Activated CD4-positive, alpha-beta T cell treated with anti-CD3 and anti-CD28 coated beads, Interleukin-2, amount 10 ng/mL, durations not matched to agents 7 days and 5 days (primary cell): ENCODE data around the gene LY6G6F. TPM values are rescaled to one million over a fixed set of nuclear protein-coding genes. Genes with fewer than 3 reads are reported as not detected.

ENCODE experiments used
- CTCF ChIA-PET: fragments of 350-600 bp; sonication (Branson Sonifier 250); formaldehyde crosslinking; loops from one replicate; lab custom pipeline; 2021; ENCODE audit warnings: antibody characterized with exemption; lab: Charles Lee
- POLR2A ChIA-PET: fragments of 350-600 bp; sonication (Branson Sonifier 250); formaldehyde crosslinking; loops from one replicate; lab custom pipeline; 2021; ENCODE audit warnings: antibody characterized with exemption; lab: Charles Lee
- DNase-seq: peaks from one replicate; pipeline ENCODE4 v3.0.0-alpha.2; 2020
- H3K27ac Mint-ChIP-seq: one replicate; pipeline ENCODE4 v1.8.0; 2021; ENCODE audit warnings: mild to moderate bottlenecking, moderate library complexity, mixed read lengths
- H3K27me3 Mint-ChIP-seq: one replicate; pipeline ENCODE4 v1.8.0; 2021; ENCODE audit warnings: mixed read lengths
- H3K36me3 Mint-ChIP-seq: one replicate; pipeline ENCODE4 v1.8.0; 2021; ENCODE audit warnings: low read depth, mixed read lengths
- H3K4me1 Mint-ChIP-seq: one replicate; pipeline ENCODE4 v1.8.0; 2021; ENCODE audit warnings: mixed read lengths
- H3K4me3 Mint-ChIP-seq: one replicate; pipeline ENCODE4 v1.8.0; 2021; ENCODE audit warnings: mild to moderate bottlenecking, moderate library complexity, mixed read lengths
- H3K9me3 Mint-ChIP-seq: one replicate; pipeline ENCODE4 v1.8.0; 2021; ENCODE audit warnings: mixed read lengths
- microRNA-seq: library from miRNA; unstranded; fragments of <30 nt; microRNA quantifications from one replicate; pipeline ENCODE4 v1.2.0, GENCODE V29; 2021; ENCODE audit warnings: borderline microRNAs expressed, borderline replicate concordance
- total RNA-seq, 2 experiments: library from RNA; stranded (reverse); gene quantifications; one replicate each; pipeline ENCODE4 v1.2.3, GENCODE V29; 2021

The LY6G6F gene
- total RNA-seq, 2 experiments from 2014 or later, result not detected

DNA sequence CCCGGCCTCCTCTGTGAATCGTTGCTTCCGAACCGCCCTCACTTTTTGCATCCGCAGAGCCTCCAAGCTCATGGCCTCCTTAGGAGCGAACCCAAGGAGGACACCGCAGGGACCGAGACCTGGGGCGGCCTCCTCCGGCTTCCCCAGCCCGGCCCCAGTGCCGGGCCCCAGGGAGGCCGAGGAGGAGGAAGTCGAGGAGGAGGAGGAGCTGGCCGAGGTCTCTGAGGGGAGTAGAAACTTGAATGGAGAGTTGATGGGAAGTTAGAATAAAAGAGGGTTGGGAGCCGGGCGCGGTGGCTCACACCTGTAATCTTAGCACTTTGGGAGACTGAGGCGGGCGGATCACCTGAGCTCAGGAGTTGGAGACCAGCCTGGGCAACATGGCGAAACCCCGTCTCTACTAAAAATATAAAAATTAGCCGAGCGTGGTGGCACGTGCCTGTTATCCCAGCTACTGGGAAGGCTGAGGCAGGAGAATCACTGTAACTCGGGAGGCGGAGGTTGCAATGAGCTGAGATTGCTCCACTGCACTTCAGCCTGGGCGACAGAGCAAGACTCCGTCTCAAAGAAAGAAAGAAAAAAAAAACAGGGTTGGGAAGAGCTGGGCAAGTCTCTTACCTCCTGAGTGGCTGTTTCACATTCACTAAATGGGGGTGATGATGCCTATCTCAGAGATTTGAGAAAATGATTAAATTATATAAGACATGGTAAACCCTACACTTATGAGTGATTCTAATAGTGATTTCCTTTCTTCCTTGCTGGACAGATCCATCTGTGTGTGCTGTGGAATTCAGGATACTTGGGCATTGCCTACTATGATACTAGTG lies 33.9 kb downstream of the LY6G6F start:
- Mint-ChIP-seq H3K27ac (peak overlapping the region; percentile 96), H3K4me3 (peak overlapping the region; percentile 88), H3K27me3 (no peaks in the 10 kb centered on the region), H3K4me1 (peaks cover 61% of the 10 kb centered on the region), H3K9me3 (no peaks in the 10 kb centered on the region), H3K36me3 (peaks cover 34% of the 10 kb centered on the region)
- ChIA-PET POLR2A (interaction anchor here (1.1 kb wide), 1 partner anchor 11 kb away, joined by 3 read pairs; the partner anchor contains the start of gene DDAH2), CTCF (interaction anchor here (0.6 to 4.4 kb wide), 13 partner anchors 11 to 111 kb away, joined by 3 to 26 read pairs (median 3); partner anchors contain the start of genes C6orf47, DDAH2, LY6G6D and VARS1)
- no peak for DNase-seq

DNA sequence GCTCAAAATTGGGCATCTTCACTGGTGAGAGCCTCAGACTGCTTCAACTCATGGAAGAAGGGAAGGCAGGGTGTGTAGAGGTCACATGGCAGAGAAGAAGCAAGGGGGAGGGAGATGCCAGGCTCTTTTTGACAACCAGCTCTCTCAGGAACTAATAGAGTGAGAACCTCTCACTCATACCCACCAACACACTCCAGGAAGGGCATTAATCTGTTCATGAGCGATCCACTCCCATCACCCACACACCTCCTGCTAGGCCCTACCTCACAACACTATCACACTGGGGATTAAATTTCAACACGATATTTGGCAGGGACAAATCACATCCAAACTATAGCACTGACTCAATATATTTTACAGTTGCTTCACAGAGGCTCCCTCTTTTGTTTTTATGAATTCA lies 35.1 kb downstream of the LY6G6F start:
- ChIA-PET CTCF (interaction anchor here (4.4 kb wide), 1 partner anchor 89 kb away, joined by 14 read pairs; no protein-coding TSS in a partner anchor), POLR2A (no interaction called here)
- no peaks in the 10 kb centered on the region for H3K27me3 Mint-ChIP-seq
- H3K9me3 Mint-ChIP-seq, result no peaks in the 10 kb centered on the region
- peaks cover 58% of the 10 kb centered on the region for H3K4me1 Mint-ChIP-seq
- peak overlapping the region; percentile 6 for H3K27ac Mint-ChIP-seq
- H3K4me3 Mint-ChIP-seq, result peak overlapping the region; percentile 2
- peaks cover 34% of the 10 kb centered on the region for H3K36me3 Mint-ChIP-seq
- DNase-seq, result no peak

DNA sequence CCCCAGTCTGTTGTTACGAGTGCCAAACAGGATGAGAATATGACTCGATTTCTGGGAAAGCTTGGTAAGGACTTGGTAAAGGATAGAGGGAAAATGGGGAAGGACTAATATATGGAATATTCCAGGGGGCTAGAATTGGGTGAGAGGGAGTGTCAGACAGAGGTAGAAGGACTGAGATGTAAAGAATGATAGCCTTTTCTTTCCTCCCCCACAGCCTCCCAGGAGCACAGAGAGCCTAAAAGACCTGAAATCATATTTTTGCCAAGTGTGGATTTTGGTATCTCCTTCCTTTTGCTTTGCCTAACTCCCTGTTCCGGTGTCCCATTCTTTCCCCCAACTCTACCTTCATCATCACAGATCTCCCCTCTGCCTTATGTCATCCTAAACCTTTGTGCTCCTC lies 36.2 kb downstream of the LY6G6F start:
- peaks cover 47% of the 10 kb centered on the region for H3K4me1 Mint-ChIP-seq
- no peaks in the 10 kb centered on the region for H3K27me3 Mint-ChIP-seq
- no peak overlapping the region for H3K27ac Mint-ChIP-seq
- ChIA-PET POLR2A (no interaction called here), CTCF (no interaction called here)
- peaks cover 40% of the 10 kb centered on the region for H3K36me3 Mint-ChIP-seq
- no peak for DNase-seq
- H3K4me3 Mint-ChIP-seq, result no peak overlapping the region
- H3K9me3 Mint-ChIP-seq, result no peaks in the 10 kb centered on the region

DNA sequence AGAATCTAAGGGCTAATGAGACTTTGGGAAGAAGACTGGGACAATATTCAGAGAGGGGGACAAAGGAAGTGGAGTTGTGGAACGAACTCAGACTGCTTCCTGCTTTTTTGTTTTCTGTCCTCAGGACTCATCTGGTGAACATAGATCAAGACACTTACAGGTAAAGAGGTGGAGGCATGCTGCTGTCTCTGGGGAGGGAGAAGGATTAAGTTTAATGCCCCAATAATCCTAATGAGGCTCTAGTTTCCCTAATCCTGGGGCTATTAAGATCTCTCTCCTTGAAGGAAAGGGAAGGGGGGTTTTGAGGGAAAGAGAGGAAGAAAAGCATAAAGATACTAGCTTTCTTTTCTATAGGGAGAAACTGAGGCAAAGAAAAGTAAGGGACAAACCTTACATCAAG lies 37.8 kb downstream of the LY6G6F start:
- H3K4me3 Mint-ChIP-seq, result no peak overlapping the region
- POLR2A ChIA-PET, result no interaction called here
- peaks cover 32% of the 10 kb centered on the region for H3K4me1 Mint-ChIP-seq
- DNase-seq, result no peak
- no peak overlapping the region for H3K27ac Mint-ChIP-seq
- H3K36me3 Mint-ChIP-seq, result peaks cover 42% of the 10 kb centered on the region
- CTCF ChIA-PET, result interaction anchor here (1.8 kb wide), 1 partner anchor 16 kb away, joined by 4 read pairs; no protein-coding TSS in a partner anchor
- no peaks in the 10 kb centered on the region for H3K9me3 Mint-ChIP-seq
- H3K27me3 Mint-ChIP-seq, result no peaks in the 10 kb centered on the region

DNA sequence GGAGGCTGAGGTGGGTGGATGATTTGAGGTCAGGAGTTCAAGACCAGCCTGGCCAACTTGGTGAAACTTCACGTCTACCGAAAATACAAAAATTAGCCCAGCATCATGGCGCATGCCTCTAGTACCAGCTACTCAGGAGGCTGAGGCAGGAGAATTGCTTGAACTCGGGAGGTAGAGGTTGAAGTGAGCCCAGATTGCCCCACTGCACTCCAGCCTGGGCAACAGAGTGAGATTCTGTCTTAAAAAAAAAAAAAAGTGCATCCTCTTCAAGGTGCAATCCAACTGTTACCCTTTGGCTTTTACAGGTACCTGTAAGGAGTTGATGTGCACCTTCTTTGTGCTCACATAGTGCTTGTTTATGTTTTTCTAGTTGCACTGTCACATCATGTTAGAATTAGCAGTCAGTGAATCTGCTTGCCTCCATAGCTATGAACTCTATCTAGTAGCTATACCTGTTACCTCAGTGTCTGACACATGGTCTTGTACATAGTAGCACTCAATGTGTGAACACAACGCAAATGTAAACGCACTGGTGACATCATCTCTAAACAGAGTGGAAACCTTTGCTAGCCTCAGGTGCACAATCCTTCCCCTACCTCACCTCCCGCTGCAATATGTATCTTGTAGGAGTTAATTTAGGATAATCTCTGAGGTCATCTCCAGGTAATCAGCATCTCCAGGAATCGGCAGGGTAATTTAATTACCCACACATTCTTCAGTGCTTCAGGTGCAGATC lies 42.8 kb downstream of the LY6G6F start:
- DNase-seq, result no peak
- POLR2A ChIA-PET, result no interaction called here
- peaks cover 6% of the 10 kb centered on the region for H3K4me1 Mint-ChIP-seq
- no peak overlapping the region for H3K27ac Mint-ChIP-seq
- peaks cover 17% of the 10 kb centered on the region for H3K36me3 Mint-ChIP-seq
- no peak overlapping the region for H3K4me3 Mint-ChIP-seq
- no peaks in the 10 kb centered on the region for H3K9me3 Mint-ChIP-seq
- CTCF ChIA-PET, result interaction anchor here (0.6 to 2.3 kb wide), 3 partner anchors 12 to 174 kb away, joined by 3 to 8 read pairs (median 6); no protein-coding TSS in a partner anchor
- no peaks in the 10 kb centered on the region for H3K27me3 Mint-ChIP-seq

DNA sequence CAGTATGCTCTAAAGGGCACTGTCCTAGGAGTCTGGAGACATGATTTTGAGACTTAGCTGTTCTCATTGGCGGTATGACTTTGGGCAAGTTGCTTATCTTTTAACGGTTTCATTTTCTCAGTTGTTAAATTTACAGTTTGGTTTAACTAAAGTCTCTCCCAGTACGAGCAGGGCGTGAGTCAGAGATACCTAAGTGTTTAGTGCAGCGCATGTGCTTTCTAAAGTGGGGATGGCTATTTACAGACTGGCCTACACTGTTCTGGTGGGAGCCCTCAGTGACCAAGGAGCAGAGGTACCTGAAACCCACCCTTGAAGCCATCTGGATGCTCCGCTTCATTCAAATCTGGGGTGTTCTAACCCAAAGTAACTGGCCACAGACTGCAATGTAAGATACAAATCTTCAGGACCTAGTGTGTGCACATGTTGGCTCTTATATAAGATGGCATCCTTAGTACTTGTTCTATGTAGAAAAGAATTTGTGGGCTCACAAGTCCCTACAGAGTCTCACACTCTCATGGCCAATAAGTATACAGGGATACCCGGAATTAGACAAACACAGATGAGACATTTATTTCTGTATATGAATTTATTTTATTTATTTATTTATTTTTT lies 43.9 kb downstream of the LY6G6F start:
- POLR2A ChIA-PET, result no interaction called here

DNA sequence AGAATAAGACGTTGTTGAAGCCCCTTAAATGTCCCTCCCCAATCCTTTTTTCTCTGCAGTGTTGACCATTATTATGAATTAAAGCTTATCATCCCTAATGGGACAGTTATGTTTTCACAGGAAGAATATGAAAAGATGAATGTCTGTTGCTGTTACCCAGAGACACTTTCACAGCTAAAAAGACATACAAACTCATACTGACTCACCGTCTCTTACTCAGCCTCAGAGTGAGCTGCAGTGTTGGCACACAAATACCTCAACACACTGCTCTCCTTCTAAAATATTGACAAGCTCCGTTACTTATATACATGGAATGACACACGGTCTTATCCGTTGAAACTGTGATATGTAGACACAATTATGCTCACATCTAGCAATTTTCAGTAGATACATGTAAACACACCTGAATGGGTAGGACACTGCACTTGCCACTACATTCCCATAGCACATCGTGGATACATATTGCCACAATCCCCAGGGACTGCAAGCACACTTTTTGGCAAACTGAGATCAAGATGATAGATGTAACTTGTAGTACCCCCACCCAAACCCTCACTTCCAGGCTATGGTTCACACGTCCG lies 46.2 kb downstream of the LY6G6F start:
- POLR2A ChIA-PET, result interaction anchor here (0.6 kb wide), 1 partner anchor 75 kb away, joined by 4 read pairs; no protein-coding TSS in a partner anchor
- Mint-ChIP-seq H3K4me3 (no peak overlapping the region), H3K4me1 (no peaks in the 10 kb centered on the region), H3K27ac (no peak overlapping the region), H3K9me3 (no peaks in the 10 kb centered on the region), H3K27me3 (no peaks in the 10 kb centered on the region), H3K36me3 (peaks cover 5% of the 10 kb centered on the region)
- no peak for DNase-seq
- CTCF ChIA-PET, result interaction anchor here (0.5 to 1.8 kb wide), 5 partner anchors 18 to 78 kb away, joined by 3 to 10 read pairs (median 4); no protein-coding TSS in a partner anchor

More for the DNA sequence above, 43.9 kb downstream of the LY6G6F start:
- no peaks in the 10 kb centered on the region for H3K9me3 Mint-ChIP-seq
- no peak overlapping the region for H3K27ac Mint-ChIP-seq
- peaks cover 11% of the 10 kb centered on the region for H3K36me3 Mint-ChIP-seq
- no peak for DNase-seq
- no peak overlapping the region for H3K4me3 Mint-ChIP-seq
- no peaks in the 10 kb centered on the region for H3K4me1 Mint-ChIP-seq
- CTCF ChIA-PET, result interaction anchor here (0.6 to 2.3 kb wide), 4 partner anchors 13 to 476 kb away, joined by 3 to 8 read pairs (median 4); no protein-coding TSS in a partner anchor
- no peaks in the 10 kb centered on the region for H3K27me3 Mint-ChIP-seq

DNA sequence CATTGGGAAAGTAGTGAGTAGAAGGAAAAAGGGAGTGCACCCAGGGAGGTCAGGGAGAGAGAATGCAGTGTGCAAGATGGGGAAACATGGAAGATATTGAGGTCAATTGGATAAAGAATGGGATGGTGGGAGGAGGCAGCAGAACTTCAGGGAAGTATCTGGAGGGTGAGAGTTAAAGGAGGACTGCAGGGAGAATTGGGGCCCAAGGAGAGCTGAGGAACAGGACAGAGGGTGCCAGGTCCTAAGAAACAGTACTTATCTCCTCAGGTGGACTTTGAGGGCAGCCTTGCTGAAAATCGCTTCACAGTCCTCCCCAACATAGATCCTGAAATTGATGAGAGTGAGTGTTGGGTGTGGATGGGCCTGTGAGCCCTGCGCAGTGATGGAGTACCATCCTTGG lies 51.6 kb downstream of the LY6G6F start:
- Mint-ChIP-seq H3K27me3 (no peaks in the 10 kb centered on the region), H3K4me1 (peaks cover 8% of the 10 kb centered on the region), H3K4me3 (no peak overlapping the region), H3K36me3 (peaks cover 14% of the 10 kb centered on the region), H3K27ac (no peak overlapping the region), H3K9me3 (no peaks in the 10 kb centered on the region)
- POLR2A ChIA-PET, result no interaction called here
- no peak for DNase-seq
- CTCF ChIA-PET, result interaction anchor here (5.1 kb wide), 1 partner anchor 11 kb away, joined by 30 read pairs; no protein-coding TSS in a partner anchor

Small RNA genes within 50 kb of the gene (microRNA-seq; reads per million reads assigned to microRNA genes)
- gene MIR4646, result not detected

Other genes with a start within 250 kb of the LY6G6F start
- gene MICB, start 208.7 kb upstream of the LY6G6F start, total RNA-seq, result 10 to 100 TPM; 54.2 to 55.7 TPM
- gene MCCD1, start 177.9 kb upstream of the LY6G6F start, total RNA-seq, result not detected
- 100 to 1,000 TPM; 420 to 442 TPM for gene DDX39B, start 164.9 kb upstream of the LY6G6F start, total RNA-seq
- 1 to 10 TPM; 3.6 to 3.7 TPM for gene ATP6V1G2, start 160.3 kb upstream of the LY6G6F start, total RNA-seq
- 10 to 100 TPM; 15.8 to 16.0 TPM for gene NFKBIL1, start 159.3 kb upstream of the LY6G6F start, total RNA-seq
- gene LTA, start 134.6 kb upstream of the LY6G6F start, total RNA-seq, result 10 to 100 TPM; 20.9 to 27.0 TPM
- 10 to 100 TPM; 46.5 to 47.1 TPM for gene TNF, start 131.3 kb upstream of the LY6G6F start, total RNA-seq
- 100 to 1,000 TPM; 585 to 747 TPM for gene LTB, start 124.4 kb upstream of the LY6G6F start, total RNA-seq
- 10 to 100 TPM; 33.3 to 36.8 TPM for gene LST1, start 120.6 kb upstream of the LY6G6F start, total RNA-seq
- 10 to 100 TPM; 20.0 to 23.8 TPM for gene NCR3, start 113.9 kb upstream of the LY6G6F start, total RNA-seq
- 10 to 100 TPM; 48.0 to 54.2 TPM for gene AIF1, start 91.6 kb upstream of the LY6G6F start, total RNA-seq
- 100 to 1,000 TPM; 240 to 246 TPM for gene PRRC2A, start 86.2 kb upstream of the LY6G6F start, total RNA-seq
- 100 to 1,000 TPM; 268 to 286 TPM for gene BAG6, start 54.2 kb upstream of the LY6G6F start, total RNA-seq
- 1 to 10 TPM; 3.9 to 4.5 TPM for gene APOM, start 51.0 kb upstream of the LY6G6F start, total RNA-seq
- gene C6orf47, start 46.1 kb upstream of the LY6G6F start, total RNA-seq, result 10 to 100 TPM; 20.2 to 20.9 TPM
- 10 to 100 TPM; 34.4 to 42.9 TPM for gene GPANK1, start 41.9 kb upstream of the LY6G6F start, total RNA-seq
- 100 to 1,000 TPM; 218 to 273 TPM for gene CSNK2B, start 40.8 kb upstream of the LY6G6F start, total RNA-seq
- gene LY6G5B, start 36.9 kb upstream of the LY6G6F start, total RNA-seq, result 10 to 100 TPM; 26.0 to 27.4 TPM
- 1 to 10 TPM; 1.7 to 2.1 TPM for gene LY6G5C, start 25.8 kb upstream of the LY6G6F start, total RNA-seq
- gene ABHD16A, start 3.5 kb upstream of the LY6G6F start, total RNA-seq, result 10 to 100 TPM; 47.2 to 54.1 TPM
- not detected for gene LY6G6D, start 8.5 kb downstream of the LY6G6F start, total RNA-seq
- gene LY6G6C, start 14.9 kb downstream of the LY6G6F start, total RNA-seq, result not detected
- under 1 TPM; 0.15 to 0.19 TPM for gene MPIG6B, start 16.5 kb downstream of the LY6G6F start, total RNA-seq
- gene DDAH2, start 22.4 kb downstream of the LY6G6F start, total RNA-seq, result 10 to 100 TPM; 13.3 to 15.4 TPM
- 100 to 1,000 TPM; 525 to 561 TPM for gene CLIC1, start 29.7 kb downstream of the LY6G6F start, total RNA-seq
- gene MSH5, start 33.1 kb downstream of the LY6G6F start, total RNA-seq, result 10 to 100 TPM; 56.1 to 58.0 TPM
- gene SAPCD1, start 55.8 kb downstream of the LY6G6F start, total RNA-seq, result 10 to 100 TPM in 1 of 2 experiments, 1 to 10 TPM in 1; 9.8 to 12.0 TPM
- gene VWA7, start 70.5 kb downstream of the LY6G6F start, total RNA-seq, result 1 to 10 TPM; 5.2 to 5.4 TPM
- gene VARS1, start 88.9 kb downstream of the LY6G6F start, total RNA-seq, result 100 to 1,000 TPM in 1 of 2 experiments, 10 to 100 TPM in 1; 85.0 to 100 TPM
- gene LSM2, start 100.1 kb downstream of the LY6G6F start, total RNA-seq, result 100 to 1,000 TPM; 103 to 109 TPM
- gene HSPA1L, start 108.4 kb downstream of the LY6G6F start, total RNA-seq, result 1 to 10 TPM; 3.3 to 3.5 TPM
- gene HSPA1A, start 108.7 kb downstream of the LY6G6F start, total RNA-seq, result 10 to 100 TPM; 89.8 to 92.7 TPM
- 10 to 100 TPM; 44.0 to 47.2 TPM for gene HSPA1B, start 120.9 kb downstream of the LY6G6F start, total RNA-seq
- gene NEU1, start 156.0 kb downstream of the LY6G6F start, total RNA-seq, result 10 to 100 TPM; 16.7 to 17.0 TPM
- under 1 TPM in 1 of 2 experiments, not detected in 1; 0.15 TPM for gene SLC44A4, start 172.1 kb downstream of the LY6G6F start, total RNA-seq
- 10 to 100 TPM; 70.4 to 71.6 TPM for gene EHMT2, start 190.8 kb downstream of the LY6G6F start, total RNA-seq
- 1 to 10 TPM; 1.3 to 1.8 TPM for gene ZBTB12, start 195.2 kb downstream of the LY6G6F start, total RNA-seq
- 1 to 10 TPM in 1 of 2 experiments, under 1 TPM in 1; 0.57 to 1.3 TPM for gene C2, start 220.9 kb downstream of the LY6G6F start, total RNA-seq
- under 1 TPM in 1 of 2 experiments, not detected in 1; 0.37 TPM for gene CFB, start 239.2 kb downstream of the LY6G6F start, total RNA-seq